ENCODE data around the gene PTPN18. TPM values are rescaled to one million over a fixed set of nuclear protein-coding genes. Genes with fewer than 3 reads are reported as not detected.

PTPN18 gene
- total and polyA plus RNA-seq, 12 donors = 7.8 to 35.0 (median 12.9) TPM

- H3K27ac ChIP-seq = peak overlapping the region in 3 of 10 donors; percentile 12 to 50 (median 31)
- peak overlapping the region in 4 of 10 donors; percentile 23 to 34 (median 33) for H3K4me3 ChIP-seq
Measured at GRCh38 chr2:130337735-130338325, 18.0 kb upstream of the PTPN18 start.

GRCh38 chr2:130338793-130339345 is 17.0 kb upstream of the PTPN18 start:
- intact Hi-C loops (cut with DNase I) = loop anchor here in 4 of 10 donors (5.0 to 10.0 kb wide), 4 partner anchors 154 to 184 kb away; partner anchors contain the start of genes MZT2B (in 3 of the 4) and SMPD4 (in 3 of the 4)
- H3K4me3 ChIP-seq = no peak overlapping the region
- no peak for DNase-seq
- H3K4me1 ChIP-seq = peaks cover 3 to 31% (median 14%) of the 10 kb centered on the region in 9 donors
- H3K27ac ChIP-seq = no peak overlapping the region
- TF ChIP-seq CTCF (IDR thresholded peaks at IDR 0.05) = no peak
- H3K36me3 ChIP-seq = peaks cover 0 to 33% (median 0%) of the 10 kb centered on the region in 9 donors
- WGBS, 2 donors = 90 to 92% methylated on average over 12 of the region's 12 CpGs
- no peak for ATAC-seq
- no peaks in the 10 kb centered on the region for H3K27me3 ChIP-seq
- no peaks in the 10 kb centered on the region for H3K9me3 ChIP-seq

More at GRCh38 chr2:130337735-130338325, 18.0 kb upstream of the PTPN18 start:
- Histone ChIP-seq H3K4me1 (peaks cover 0 to 23% (median 8%) of the 10 kb centered on the region in 9 donors), H3K9me3 (no peaks in the 10 kb centered on the region), H3K36me3 (peaks cover 0 to 33% (median 0%) of the 10 kb centered on the region in 9 donors), H3K27me3 (no peaks in the 10 kb centered on the region)
- WGBS, 2 donors = 64 to 68% methylated on average over 8 of the region's 8 CpGs
- DNase-seq = no peak
- intact Hi-C loops (cut with DNase I) = loop anchor here in 4 of 10 donors (5.0 to 10.0 kb wide), 4 partner anchors 153 to 183 kb away; partner anchors contain the start of genes MZT2B (in 3 of the 4) and SMPD4 (in 3 of the 4)
- TF ChIP-seq CTCF (IDR thresholded peaks at IDR 0.05) = no peak
- no peak for ATAC-seq

GRCh38 chr2:130339885-130340745 is 15.7 kb upstream of the PTPN18 start:
- 97% methylated on average over 10 of the region's 10 CpGs for WGBS, 2 donors
- intact Hi-C loops (cut with DNase I) = loop anchor here in 7 of 10 donors (5.0 to 10.0 kb wide), 5 partner anchors 155 to 463 kb away; partner anchors contain the start of genes MZT2B (in 5 of the 7) and SMPD4 (in 5 of the 7)

More at GRCh38 chr2:130339885-130340745, 15.7 kb upstream of the PTPN18 start:
- no peak for ATAC-seq
- no peak for DNase-seq
- Histone ChIP-seq H3K27ac (no peak overlapping the region), H3K27me3 (no peaks in the 10 kb centered on the region), H3K36me3 (peaks cover 0 to 41% (median 7%) of the 10 kb centered on the region in 9 donors), H3K9me3 (no peaks in the 10 kb centered on the region), H3K4me1 (peaks cover 3 to 35% (median 16%) of the 10 kb centered on the region in 9 donors), H3K4me3 (no peak overlapping the region)
- TF ChIP-seq CTCF (IDR thresholded peaks at IDR 0.05) = no peak
